ENCODE data around the gene ACTR3C. TPM values are rescaled to one million over a fixed set of nuclear protein-coding genes. Genes with fewer than 3 reads are reported as not detected.

Gene ACTR3C
- total RNA-seq, 2 donors from 2014 or later: 10.7 to 15.1 TPM

DNA sequence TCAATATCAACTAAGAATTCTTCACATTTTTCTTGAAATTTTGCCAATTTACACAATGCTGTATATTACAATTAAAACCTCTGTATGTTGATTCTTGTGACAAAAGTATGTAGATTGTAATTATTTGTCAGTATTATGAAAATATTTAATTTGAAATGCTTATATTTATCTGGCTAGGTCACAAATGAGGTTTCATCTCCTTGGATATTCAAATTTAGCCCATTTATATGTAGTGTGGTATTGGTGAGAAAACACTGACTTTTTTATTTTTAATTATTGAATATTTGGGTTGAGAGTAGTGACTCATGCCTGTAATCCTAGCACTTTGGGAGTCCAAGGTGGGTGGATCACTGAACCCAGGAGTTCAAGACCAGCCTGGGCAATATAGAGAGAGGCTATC lies 21.0 kb upstream of the ACTR3C start:
- Histone ChIP-seq H3K27ac (no peak overlapping the region), H3K4me3 (no peak overlapping the region), H3K9me3 (no peaks in the 10 kb centered on the region), H3K4me1 (replicated peaks) (no peaks in the 10 kb centered on the region), H3K36me3 (no peaks in the 10 kb centered on the region), H3K27me3 (replicated peaks; ENCODE audit: insufficient read depth) (peaks cover 2% of the 10 kb centered on the region)
- intact Hi-C loops (cut with DNase I): no loop called here
- DNase-seq (ENCODE audit: low spot score): no peak
- TF ChIP-seq, protein P1, sequence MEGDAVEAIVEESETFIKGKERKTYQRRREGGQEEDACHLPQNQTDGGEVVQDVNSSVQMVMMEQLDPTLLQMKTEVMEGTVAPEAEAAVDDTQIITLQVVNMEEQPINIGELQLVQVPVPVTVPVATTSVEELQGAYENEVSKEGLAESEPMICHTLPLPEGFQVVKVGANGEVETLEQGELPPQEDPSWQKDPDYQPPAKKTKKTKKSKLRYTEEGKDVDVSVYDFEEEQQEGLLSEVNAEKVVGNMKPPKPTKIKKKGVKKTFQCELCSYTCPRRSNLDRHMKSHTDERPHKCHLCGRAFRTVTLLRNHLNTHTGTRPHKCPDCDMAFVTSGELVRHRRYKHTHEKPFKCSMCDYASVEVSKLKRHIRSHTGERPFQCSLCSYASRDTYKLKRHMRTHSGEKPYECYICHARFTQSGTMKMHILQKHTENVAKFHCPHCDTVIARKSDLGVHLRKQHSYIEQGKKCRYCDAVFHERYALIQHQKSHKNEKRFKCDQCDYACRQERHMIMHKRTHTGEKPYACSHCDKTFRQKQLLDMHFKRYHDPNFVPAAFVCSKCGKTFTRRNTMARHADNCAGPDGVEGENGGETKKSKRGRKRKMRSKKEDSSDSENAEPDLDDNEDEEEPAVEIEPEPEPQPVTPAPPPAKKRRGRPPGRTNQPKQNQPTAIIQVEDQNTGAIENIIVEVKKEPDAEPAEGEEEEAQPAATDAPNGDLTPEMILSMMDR (IDR thresholded peaks at IDR 0.05): no peak
- TF ChIP-seq POLR2AphosphoS5 (IDR thresholded peaks at IDR 0.05) (no peak), POLR2A (IDR thresholded peaks at IDR 0.05) (no peak)

DNA sequence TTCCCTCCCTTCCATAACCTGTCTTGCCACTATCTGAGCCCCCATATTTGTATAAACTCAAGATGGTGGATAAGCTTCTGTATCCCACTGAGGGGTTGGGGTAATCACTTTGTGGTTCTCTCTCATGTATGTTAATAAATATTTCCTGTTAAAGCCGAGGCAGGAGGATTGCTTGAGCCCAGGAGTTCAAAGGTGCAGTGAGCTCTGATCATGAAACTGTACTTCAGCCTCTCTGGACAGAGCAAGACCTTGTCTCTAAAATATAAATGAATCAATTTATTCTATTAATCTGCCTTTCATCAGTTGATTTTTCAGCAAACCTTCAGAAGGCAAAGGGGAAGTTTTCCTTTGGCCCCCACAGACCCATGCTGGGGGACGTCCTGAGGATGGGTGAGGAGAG lies 19.9 kb upstream of the ACTR3C start:
- H3K9me3 ChIP-seq: no peaks in the 10 kb centered on the region
- WGBS: 88% methylated on average over 2 of the region's 2 CpGs
- intact Hi-C loops (cut with DNase I): no loop called here
- no peaks in the 10 kb centered on the region for H3K36me3 ChIP-seq
- no peaks in the 10 kb centered on the region for H3K4me1 ChIP-seq (replicated peaks)
- H3K4me3 ChIP-seq: no peak overlapping the region
- DNase-seq (ENCODE audit: low spot score): no peak
- H3K27ac ChIP-seq: no peak overlapping the region
- TF ChIP-seq POLR2AphosphoS5 (IDR thresholded peaks at IDR 0.05) (no peak), POLR2A (IDR thresholded peaks at IDR 0.05) (no peak)
- TF ChIP-seq, protein P1 (IDR thresholded peaks at IDR 0.05): no peak
- peaks cover 2% of the 10 kb centered on the region for H3K27me3 ChIP-seq (replicated peaks; ENCODE audit: insufficient read depth)

DNA sequence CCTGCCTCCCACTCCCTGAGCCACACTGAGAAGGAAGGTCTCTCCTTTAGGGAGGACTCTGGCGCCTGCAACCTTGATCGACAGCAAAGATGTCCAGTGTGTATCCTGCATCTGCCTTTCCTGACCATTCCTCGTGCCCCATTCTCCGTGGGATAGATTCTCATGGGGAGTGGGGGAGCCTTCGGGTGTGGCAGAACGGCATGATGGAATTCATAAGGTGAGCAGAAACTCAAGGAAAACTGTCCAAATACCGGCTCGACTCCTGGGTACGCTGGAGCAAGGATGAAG lies 18.7 kb upstream of the ACTR3C start:
- H3K9me3 ChIP-seq: no peaks in the 10 kb centered on the region
- no peak for DNase-seq (ENCODE audit: low spot score)
- H3K4me3 ChIP-seq: peak overlapping the region in 1 of 2 donors; percentile 33
- intact Hi-C loops (cut with DNase I): no loop called here
- peaks cover 2% of the 10 kb centered on the region for H3K27me3 ChIP-seq (replicated peaks; ENCODE audit: insufficient read depth)
- H3K36me3 ChIP-seq: no peaks in the 10 kb centered on the region
- 86% methylated on average over 9 of the region's 9 CpGs for WGBS
- H3K4me1 ChIP-seq (replicated peaks): no peaks in the 10 kb centered on the region
- H3K27ac ChIP-seq: peak overlapping the region; percentile 44 to 62
- TF ChIP-seq, protein P1 (IDR thresholded peaks at IDR 0.05): no peak
- TF ChIP-seq POLR2AphosphoS5 (IDR thresholded peaks at IDR 0.05) (no peak), POLR2A (IDR thresholded peaks at IDR 0.05) (no peak)

DNA sequence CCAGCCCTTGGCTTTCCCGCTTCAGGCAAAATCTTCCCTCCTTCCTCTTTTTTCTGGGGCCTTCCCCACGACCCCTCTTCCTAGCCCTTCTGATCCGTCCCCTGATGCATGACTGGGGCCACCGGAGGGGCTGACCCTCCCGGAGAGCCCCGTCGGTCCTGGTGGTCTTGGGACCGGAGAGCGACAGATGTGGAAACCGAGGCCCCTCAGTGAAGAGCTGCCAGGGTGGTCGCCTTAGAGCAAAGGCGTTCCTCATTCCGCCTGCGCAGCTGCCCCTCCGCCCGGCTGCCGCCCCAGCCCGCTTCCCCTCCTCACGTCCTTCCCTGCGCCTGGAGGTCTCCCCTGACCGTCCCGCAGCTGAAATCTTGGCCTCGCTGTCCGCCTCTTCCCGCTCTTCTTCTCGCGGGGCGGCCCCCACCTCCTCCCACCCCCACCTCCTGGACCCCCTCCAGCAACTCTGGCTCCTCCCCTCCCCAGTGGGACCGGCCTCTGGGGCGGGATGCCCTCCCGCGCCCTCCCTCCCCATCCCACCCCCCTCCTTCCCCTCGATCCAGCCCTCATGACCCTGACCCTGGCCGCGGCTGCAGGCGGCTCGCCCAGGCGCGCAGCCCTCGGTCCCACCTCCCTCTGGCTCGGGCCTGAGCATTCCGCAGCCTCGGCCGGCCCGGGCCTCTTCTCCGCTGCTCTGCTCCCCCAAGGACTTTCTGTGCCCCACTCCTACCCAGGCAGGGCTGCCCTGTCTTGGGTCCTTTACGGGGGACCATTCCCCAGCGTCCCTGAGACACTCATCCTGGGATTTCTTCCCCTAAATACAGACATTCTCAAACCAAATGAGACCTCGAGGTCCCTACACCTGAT lies 18.1 kb upstream of the ACTR3C start, which contains the start of gene RARRES2:
TSS of gene RARRES2 (minus strand) at position 367 of the 858 bp plus-strand sequence. CDS start 1,020 bp downstream, outside the sequence.
- H3K27ac ChIP-seq: peak within 1 kb of the TSS; percentile 70 to 81
- 12% methylated on average over 47 of the region's 49 CpGs for WGBS
- H3K36me3 ChIP-seq: no peaks in the 10 kb centered on the region
- intact Hi-C loops (cut with DNase I): no loop called here
- no peak for TF ChIP-seq POLR2A (IDR thresholded peaks at IDR 0.05)
- TF ChIP-seq, protein P1 (IDR thresholded peaks at IDR 0.05): no peak
- peaks cover 2% of the 10 kb centered on the region for H3K27me3 ChIP-seq (replicated peaks; ENCODE audit: insufficient read depth)
- DNase-seq (ENCODE audit: low spot score): no peak
- no peaks in the 10 kb centered on the region for H3K9me3 ChIP-seq
- peak within 1 kb of the TSS; percentile 33 to 41 for H3K4me3 ChIP-seq
- H3K4me1 ChIP-seq (replicated peaks): no peaks in the 10 kb centered on the region

DNA sequence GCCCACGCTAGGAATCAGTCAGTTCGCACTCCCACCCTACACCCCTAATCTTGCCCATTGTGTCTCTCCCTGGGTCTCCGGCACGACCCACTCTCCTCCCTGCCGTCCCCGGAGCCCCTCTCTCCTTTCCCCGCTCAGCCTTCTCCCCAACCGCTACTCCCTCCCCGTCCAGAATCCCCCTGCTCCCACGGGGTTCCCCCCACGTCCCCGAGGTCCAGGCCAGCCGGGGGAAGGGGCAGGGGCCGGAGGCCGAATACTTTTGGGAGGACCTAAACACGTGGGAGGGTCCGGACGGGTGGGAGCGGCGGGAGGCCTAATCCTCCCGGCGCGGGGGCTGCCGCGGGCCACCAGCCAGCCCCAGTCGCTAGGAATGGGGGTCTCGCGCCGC lies 17.5 kb upstream of the ACTR3C start:
- TF ChIP-seq POLR2A (IDR thresholded peaks at IDR 0.05) (no peak), POLR2AphosphoS5 (IDR thresholded peaks at IDR 0.05) (no peak)
- TF ChIP-seq, protein P1 (IDR thresholded peaks at IDR 0.05): no peak
- peak overlapping the region; percentile 70 to 81 for H3K27ac ChIP-seq
- H3K27me3 ChIP-seq (replicated peaks; ENCODE audit: insufficient read depth): peaks cover 2% of the 10 kb centered on the region
- intact Hi-C loops (cut with DNase I): no loop called here
- no peaks in the 10 kb centered on the region for H3K4me1 ChIP-seq (replicated peaks)
- H3K36me3 ChIP-seq: no peaks in the 10 kb centered on the region
- H3K4me3 ChIP-seq: peak overlapping the region; percentile 33 to 41
- 14% methylated on average over 29 of the region's 29 CpGs for WGBS
- no peak for DNase-seq (ENCODE audit: low spot score)
- H3K9me3 ChIP-seq: no peaks in the 10 kb centered on the region

Data from prostate gland (tissue), 2 donors.